GM12875 (cell line): ENCODE results near the gene MRPL12.

Experiments
- H3K4me3 ChIP-seq: one replicate; pipeline ENCODE4 v1.5.1; 2011; ENCODE audit warnings: low read depth, low read length, control low read depth
- TF ChIP-seq, protein P1 (sequence below): IDR thresholded peaks from 2 replicates; pipeline ENCODE4 v1.5.1; 2011; ENCODE audit warnings: low read depth, mild to moderate bottlenecking, control low read depth, inconsistent platforms, low read length, moderate library complexity, borderline replicate concordance; ENCODE audit not compliant: insufficient read depth

Gene MRPL12

DNA sequence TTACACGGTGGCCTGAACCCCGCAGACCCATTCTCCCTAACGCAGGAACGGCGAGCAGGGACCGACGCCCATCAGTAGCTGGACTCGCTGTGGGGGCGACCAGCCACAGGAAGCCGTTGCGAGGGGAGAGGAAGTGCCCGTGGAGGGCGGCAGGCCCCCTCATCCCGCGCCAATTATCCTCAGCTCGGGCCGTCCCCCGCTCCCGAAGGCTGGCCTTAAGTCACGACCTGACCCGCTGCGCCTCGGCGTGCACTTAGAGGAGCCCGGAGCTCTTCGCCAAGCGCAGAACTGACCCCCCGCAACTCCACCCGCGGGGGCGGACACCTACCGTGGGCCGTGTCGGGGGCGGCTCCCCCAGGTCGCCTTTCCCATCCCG, 20.0 kb upstream of the MRPL12 start:
- TF ChIP-seq, protein P1, sequence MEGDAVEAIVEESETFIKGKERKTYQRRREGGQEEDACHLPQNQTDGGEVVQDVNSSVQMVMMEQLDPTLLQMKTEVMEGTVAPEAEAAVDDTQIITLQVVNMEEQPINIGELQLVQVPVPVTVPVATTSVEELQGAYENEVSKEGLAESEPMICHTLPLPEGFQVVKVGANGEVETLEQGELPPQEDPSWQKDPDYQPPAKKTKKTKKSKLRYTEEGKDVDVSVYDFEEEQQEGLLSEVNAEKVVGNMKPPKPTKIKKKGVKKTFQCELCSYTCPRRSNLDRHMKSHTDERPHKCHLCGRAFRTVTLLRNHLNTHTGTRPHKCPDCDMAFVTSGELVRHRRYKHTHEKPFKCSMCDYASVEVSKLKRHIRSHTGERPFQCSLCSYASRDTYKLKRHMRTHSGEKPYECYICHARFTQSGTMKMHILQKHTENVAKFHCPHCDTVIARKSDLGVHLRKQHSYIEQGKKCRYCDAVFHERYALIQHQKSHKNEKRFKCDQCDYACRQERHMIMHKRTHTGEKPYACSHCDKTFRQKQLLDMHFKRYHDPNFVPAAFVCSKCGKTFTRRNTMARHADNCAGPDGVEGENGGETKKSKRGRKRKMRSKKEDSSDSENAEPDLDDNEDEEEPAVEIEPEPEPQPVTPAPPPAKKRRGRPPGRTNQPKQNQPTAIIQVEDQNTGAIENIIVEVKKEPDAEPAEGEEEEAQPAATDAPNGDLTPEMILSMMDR, result no peak
- peak overlapping the region; percentile 99 for H3K4me3 ChIP-seq

DNA sequence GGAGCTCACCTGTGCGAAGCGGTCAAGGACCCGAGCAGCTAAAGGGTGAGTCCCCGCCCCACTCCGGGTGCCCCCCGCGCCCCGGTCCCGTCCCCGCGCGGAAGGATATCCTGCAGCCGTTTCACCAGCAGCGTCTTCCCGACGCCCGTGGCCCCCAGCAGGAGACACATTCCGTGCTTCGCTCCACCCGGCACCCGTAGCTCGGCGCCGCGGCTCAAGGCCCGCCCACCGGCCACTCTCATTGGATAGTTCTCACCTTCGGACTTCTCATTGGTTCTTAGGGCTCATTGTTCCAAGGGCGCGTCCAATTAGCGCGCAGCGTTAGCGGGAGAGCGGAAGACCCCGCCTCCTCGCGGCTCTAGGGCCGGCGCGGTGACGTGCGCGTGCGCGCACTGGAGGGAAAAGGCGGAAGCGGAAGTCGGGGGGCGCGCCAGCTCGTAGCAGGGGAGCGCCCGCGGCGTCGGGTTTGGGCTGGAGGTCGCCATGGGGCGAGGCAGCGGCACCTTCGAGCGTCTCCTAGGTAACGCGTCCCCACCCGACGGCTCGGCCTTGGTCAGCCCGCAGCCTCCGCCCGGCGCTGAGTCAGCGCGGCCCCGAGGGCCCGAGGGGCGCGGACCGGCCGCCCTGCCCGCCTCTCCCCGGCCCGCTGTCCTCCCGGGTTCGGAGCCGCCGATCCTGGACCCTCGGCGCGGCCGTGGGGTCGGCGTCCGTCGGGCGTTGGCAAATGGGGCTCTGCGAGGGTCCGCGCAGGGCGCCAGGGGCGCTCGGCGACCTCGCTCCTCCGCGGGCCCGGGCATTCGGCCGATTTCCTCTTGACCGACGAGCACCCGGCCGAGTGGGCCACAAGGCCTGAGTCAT, 19.4 kb upstream of the MRPL12 start, which contains the start of the genes ARL16 and HGS:
Gene ARL16 (minus strand): TSS at position 214 of the 858 bp plus-strand sequence. CDS start 44 bp downstream, at position 170.
Gene HGS (plus strand): TSS at position 428 of the 858 bp plus-strand sequence. CDS start 56 bp downstream, at position 484.
- TF ChIP-seq, protein P1, result no peak
- H3K4me3 ChIP-seq, result peak within 1 kb of the TSS; percentile 99

DNA sequence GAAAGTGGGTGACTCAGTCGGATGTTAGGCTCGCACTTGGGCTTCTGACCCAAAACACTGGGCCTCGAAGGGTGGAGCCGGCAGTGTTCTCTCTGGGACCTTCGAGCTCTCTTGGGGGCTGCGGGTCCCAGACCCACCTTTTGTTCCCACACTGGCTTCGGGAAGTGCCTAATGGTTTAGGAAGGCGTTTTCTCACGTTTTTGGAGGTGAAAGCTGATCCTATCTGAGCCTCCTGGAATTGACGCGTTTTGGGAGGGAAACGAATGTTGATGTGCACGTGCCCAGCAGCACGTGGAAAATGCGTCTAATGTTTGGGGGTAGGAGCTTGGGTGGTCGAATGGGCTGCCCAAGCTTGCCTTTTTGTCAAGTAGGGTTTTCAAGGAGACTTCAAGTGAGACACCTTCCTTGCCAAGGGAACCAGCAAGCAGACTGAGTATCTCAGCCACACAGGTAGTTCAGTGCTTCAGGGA, 18.7 kb upstream of the MRPL12 start:
- TF ChIP-seq, protein P1, result no peak
- H3K4me3 ChIP-seq, result peak overlapping the region; percentile 99

DNA sequence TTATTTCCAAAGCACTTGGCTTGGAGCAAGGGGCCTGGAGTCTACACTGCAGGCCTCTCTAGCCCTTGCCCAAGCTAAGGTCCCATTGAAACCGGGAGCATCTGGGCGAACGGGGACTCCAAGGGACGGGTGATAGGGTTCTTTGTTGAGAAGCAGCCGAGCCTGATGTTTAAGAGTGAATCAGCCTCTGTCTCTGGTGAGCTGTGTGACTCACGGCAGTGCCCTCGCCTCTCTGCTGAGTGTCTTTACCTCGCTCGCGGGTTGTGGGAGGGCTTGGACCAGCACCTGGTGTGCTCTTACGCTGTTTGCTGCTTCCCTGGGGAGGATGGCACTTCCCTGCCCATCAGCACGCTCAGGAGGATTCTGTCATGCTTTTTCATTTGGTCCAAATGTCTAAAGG, 18.1 kb upstream of the MRPL12 start:
- H3K4me3 ChIP-seq, result peak overlapping the region; percentile 99
- TF ChIP-seq, protein P1, result no peak

DNA sequence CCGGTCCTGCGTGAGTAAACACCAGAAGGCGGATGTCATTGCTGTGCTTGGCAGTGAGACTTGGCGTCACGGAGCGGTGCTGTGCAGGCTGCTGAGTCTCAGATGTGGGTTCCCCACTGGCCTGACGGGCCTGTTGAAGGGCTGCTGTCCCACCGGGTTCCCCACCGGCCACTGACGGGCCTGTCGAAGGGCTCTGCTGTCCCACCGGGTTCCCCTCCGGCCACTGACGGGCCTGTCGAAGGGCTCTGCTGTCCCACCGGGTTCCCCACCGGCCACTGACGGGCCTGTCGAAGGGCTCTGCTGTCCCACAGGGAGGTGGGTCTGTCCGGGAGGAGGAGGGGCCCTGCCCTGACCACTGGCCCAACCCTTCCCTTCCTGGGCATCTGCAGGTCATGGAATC, 16.6 kb upstream of the MRPL12 start:
- TF ChIP-seq, protein P1, result no peak
- H3K4me3 ChIP-seq, result no peak overlapping the region

DNA sequence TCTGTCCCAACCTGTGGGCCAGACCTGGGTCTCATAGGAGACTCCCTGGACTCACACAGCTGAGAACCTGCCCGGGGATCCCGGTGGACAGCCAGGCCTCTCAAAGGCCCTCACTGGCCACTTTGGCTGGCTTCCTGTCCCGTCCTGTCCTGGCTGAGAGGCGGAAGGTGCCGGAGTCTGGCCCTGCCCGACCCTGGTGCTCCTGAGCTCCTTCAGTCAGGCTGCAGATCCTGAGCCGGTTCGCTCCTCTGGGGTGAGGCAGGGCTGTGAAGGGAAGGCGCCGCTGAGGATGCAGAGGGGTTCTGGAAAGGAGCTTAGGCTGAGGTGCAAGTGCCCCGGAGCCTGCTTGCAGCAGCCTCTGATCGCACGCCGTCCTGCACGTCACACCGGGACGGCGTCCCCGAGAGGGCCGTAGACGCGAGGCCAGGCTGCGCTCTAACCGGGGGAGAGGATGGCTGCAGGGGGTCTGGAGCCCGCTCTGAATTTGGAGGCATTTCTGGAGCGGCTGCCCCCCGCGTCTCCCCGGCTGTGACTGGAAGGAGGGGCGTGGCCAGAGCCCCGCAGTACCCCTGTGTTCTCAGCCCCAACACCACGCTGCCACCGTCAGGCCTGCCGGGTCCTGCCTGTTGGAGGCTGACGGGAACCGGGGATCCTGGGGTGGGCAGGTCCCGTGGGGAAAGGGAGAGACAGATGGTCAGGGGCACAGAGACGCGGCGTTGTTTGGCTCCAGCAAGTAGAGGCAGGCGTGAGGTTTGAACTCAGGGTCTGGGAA, 15.2 kb upstream of the MRPL12 start:
- TF ChIP-seq, protein P1, result no peak
- no peak overlapping the region for H3K4me3 ChIP-seq
